Pons (tissue), 1 donor: ENCODE measurements around the gene CTPS1.

Source experiments
- DNase-seq: peaks from one replicate; pipeline ENCODE4 v3.0.0-alpha.2; 2016; ENCODE audit warnings: low spot score

Gene CTPS1

DNA sequence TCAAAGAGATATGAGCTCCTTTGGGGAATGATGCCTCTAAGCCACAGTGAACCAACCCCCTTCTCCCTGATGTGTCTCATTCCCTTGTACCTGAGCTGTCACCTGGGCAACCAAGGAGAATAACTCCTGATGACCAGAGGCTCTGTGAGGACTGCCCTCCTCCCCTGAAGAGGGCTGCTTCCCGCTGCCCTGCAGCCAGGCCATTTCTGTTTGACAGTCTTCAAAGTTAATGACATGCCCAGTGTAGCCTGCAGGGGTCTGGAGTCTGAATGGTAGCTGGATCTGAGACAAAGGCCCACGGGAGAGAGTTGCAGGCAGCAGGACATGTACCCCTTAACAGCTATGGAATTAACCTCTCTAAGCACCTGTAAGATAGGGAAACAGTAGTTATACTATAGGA is 45.5 kb downstream of the CTPS1 start:
- no peak for DNase-seq

DNA sequence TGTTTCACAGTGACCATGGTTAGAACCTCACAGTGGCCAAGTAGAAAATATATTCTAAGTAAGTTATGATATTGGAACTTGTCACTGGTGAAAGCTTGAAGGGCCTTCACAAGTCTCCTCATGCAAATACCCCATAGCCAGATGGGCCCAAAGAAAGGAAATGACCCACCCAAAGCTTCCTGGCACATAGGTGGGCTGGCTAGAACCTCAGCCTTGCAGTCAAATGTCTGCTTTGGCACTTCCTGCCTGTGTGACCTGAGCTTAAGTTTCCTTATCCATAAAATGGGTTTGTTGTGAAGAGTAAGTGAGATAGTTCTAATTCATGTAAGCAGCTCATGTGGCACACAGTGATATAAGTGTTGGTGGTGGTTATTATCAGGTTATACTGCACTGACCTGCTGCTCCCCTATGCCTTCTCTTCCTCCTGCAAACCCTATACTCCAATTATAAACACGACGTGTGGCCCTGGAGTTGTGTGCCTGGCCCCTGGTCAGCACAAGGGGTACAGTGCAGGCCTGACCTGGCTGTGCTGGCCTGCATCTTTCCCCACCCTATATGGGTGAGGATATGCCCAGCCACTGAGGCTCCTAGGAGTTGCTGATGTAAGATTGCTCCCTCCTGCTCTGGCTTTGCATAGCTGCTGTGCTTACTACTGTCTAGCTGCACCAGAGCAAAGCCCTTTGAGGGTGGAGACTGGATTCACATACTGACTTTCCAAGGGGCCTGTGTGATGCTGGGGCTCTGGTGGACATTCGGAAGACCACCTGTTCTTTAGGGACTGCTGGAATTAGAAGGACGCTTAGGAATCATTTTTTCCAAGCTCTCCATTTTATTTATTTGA is 46.7 kb downstream of the CTPS1 start:
- no peak for DNase-seq

DNA sequence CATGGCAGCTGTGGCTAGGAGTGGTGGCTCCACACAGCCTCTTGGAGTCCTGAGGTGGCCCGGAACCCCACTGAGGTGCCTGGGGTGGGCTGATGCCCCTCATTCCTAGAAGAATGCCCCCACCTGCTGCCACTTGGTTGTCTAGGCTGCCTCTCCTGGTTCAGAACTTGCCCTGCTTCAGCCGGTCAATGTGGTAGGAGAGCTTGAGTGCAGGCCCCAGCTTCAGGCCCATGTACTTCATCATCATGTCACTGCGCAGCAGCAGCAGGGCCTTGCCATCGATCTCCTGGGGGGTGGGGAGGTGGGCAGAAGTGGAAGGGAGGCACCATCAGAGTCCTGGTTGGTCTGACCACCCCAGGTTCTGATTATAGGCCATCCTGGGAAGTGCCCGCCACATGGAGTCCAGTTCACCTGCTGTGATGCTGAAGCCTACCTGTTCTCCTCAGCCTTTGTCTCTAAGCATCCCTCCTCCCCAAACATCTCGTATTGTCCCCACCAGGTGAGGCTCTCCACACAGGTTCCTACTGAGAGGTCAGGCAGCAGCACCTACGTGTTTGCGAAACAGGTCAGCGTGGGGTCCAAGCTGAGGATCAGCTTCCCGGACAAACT is 48.6 kb downstream of the CTPS1 start:
- DNase-seq, result no peak

DNA sequence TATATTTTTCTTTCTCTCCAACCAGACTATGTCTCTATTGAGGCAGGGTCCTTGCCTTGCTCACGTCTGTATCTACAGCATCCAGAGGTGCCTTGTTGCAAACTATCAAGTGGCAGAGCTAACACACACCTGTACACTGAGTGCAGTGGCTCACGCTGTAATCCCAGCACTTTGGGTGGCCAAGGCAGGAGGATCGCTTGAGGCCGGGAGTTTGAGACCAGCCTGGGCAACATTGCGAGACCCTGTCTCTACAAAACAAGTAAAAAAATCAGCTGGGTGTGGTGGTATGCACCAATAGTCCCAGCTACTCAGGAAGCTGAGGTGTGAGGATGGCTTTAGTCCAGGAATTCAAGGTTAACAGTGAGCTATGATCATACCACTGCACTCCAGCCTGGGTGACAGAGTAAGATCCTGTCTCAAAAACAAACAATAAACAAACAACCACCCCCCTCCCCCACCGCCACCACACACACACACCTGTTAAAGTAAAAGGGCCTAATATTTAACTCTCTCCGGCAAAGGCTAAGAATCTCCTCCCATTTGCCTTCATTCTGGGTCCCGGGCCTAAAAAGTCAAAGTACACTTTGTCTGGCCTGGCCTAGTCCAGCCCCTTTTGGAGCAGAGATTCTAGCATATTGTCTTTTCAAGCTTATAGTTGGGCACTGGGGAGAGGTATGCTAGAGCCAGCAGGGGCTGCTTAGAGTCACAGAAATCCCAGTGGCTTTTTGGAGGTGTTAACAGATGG is 51.5 kb downstream of the CTPS1 start:
- no peak for DNase-seq

DNA sequence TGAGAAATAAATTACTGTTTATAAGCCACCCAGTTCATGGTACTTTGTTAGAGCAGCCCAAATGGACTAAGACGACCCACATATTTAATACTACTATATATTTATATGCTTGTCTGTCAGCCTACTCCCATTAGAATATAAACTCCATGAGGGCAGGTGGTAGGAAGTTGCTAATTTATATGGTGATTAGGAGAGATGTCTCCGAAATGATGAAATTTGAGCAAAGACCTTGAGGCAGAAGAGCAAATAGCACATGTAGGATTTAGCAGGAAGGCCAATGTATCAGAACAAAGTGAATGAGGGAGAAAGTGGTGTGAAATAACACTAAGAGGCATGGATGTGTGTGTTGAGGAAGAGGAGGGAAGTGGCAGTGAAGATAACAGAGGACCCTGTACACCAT is 52.7 kb downstream of the CTPS1 start:
- DNase-seq, result no peak

DNA sequence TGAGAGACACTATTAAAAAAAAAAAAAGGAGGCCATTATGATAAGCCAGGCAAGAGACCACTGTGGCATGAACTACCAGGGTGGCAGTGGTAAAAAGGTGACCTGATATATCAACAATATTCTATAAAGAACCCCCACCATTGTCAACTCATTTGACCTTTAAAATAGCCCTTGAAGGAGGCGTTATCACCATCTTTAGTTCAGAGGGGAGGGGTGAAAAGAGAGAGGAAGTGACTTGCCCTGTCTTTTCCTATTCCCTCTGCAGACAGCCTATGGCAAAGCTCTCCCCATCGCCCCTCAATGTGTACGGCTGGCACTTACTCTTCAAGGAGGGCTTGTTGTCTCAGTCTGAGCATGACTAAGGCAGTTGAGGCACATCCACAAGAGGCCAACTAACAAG is 53.8 kb downstream of the CTPS1 start:
- no peak for DNase-seq

DNA sequence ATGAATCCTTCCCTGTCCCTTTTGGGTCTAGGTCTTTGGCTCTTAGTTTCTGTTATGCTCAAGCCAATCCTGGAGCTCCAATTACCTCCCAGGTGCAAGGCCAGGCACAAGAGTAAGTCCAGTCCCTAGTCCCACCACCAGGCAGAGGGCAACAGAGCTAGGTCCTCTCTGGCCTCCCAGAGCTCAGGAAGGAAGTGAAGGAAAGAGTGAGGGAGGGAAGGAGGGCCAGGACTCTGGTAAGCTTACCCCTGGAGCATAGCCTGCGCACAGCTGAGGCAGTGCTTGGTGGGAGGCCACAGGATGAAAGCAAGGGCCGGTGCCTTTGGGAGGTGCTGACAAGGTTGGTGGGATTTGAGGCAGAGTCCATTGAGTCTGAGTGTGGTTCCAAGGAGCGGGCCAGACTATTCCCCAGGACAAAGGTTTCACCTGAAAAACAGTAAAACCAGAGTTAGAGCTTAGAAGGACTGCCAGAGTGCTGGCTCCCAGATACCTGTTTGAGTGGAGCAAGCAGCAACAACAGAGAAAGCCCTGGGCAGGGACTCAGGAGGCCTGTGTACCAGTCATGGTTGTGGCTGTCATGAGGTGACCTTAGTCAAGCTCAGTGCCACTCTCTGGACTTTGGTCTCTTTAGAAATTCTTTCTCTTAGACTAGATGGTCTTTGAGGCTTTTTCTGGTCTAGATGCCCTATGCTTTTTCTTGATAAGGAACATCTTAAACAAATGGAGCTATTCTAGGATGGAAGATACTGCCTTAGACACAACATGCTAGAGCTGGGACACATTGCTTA is 57.8 kb downstream of the CTPS1 start:
- DNase-seq, result no peak

DNA sequence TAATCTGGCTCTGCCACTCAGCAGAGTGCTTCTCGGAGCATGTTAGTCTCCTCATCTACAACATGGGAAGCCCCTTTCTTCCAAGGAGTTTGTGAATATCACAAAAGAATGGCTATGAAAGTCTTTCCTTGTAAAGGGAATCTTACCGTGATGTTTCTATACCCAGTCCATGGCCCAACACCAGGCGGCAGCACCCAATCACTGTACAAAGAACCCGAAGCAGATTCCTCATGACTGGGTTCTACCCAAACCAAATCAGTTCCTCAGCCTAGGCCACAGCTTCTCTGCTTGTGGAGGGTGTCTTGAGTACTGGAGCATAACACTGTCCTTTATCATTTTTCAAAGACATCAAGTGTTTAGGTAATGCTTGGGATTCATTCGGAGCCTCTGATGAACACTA is 58.6 kb downstream of the CTPS1 start:
- DNase-seq, result no peak

DNA sequence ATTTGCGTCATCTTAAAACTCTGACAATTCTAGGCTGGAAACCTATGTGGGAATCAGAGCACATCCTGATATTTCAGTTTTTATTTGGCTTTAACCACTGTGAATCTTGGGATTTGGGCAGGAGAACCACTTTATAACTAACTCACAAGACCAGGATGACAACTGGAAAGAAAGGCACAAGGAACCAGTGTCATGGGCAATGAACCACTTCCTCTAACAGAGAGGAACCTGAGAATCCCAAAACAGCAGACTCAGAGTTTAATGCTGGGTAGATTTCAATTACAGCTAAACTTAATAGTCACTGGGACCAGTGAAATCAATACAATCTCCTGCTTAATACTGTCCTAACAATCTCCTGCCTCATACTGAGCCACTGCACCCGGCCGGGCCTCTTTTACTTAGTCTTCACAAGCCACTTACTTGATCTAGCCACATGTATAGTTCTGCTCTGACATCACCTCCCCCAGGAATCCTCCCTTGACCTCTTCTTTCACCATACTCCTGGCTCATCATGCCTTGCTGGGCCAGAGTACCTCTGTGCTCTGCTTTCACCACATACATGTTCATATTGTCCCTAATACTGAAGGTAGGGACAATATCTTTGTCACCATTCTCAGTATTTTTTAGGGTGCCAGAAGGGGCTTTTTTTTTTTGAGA is 62.2 kb downstream of the CTPS1 start:
- DNase-seq, result peak; percentile 16

DNA sequence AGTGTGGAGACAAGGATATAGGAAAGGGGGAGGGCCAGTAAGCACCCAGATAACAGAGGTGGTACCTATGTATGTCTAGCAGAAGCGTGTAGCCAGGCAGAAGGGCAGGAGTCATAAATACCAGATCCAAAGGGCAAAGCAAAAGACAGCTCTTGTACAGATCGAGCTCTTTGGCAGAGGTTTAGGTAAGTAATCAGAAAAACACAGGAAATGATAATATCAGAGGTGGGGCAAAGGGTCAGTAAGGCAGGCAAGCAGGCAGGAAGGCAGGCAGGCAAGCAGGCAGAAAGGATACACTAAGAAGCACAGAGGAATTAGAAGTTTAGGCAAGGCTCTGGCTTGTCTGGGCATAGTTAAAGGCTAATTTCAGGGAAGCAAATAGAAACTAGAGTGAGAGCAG is 64.7 kb downstream of the CTPS1 start:
- no peak for DNase-seq

DNA sequence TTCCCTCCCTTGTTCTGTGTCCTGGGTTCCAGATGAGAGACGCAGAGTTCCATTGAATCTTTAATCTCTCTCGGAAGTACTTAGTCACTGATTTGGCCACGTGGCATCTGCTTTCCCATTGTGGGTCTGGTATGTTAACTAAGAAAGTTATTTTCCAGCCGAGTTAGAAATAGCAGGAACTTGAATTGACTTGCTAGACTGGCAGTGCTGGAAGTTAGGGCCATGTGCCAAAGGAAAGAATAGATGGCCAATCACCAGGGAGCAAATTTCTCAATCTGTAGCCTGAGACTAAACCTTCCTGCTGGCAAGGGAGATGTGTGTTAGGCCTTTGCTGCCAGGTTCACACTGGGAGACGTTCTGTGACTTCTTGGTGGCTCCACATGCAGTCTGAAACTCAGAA is 66.2 kb downstream of the CTPS1 start:
- peak; percentile 37 for DNase-seq

DNA sequence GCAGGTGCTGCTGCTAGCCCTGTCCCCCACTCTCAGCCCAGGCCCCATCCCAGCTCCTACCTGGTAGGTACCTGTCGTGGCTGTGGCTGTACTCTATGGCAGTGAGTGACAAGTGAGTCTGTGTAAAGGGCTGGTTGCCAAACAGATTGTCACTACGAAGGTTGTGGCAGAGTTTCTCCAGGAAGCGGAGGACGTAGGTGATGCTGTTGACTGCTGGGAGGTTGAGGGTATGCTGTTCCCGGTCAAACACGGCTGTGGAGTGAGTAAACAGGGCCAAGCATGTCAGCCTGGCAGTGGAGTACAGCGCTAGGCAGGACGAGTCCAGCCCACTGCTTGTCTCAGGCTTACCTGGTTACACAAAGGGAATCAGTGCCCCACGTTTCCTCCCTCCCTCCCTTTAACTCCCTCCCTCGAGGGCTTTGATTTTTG is 66.9 kb downstream of the CTPS1 start:
- no peak for DNase-seq

DNA sequence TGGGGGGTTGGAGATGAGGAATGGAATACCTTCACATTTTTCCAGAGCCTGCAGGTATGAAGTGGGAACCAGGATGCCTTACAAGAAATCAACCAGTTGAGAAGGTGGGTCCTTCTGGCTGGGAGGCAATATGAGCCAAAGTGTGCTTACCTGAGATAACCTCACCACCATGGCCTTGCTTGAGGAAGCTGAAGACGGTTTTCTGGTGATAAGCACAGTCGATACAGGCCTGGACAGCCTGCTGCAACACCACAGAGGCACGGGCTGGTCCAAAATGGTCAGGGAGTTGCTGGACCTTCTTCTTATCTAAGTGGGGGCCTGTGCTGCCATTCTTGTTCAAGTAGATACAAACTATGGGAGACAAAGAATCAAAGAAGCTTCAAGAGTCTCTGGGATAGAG is 69.0 kb downstream of the CTPS1 start:
- no peak for DNase-seq

DNA sequence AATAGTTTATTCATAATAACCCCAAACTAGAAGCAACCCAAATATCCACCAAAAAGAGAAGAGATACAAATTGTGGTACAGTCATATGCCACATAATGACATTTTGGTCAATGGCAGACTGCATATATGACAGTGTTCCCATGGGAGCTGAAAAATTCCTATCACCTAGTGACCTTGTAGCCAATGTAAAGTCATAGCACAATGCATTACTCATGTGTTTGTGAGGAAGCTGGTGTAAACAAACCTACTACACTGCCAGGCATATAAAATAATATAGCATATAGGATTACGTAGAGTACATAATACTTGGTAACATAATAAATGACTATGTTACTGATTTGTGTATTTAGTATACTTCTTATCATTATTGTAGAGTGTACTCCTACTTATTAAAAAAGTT is 71.5 kb downstream of the CTPS1 start:
- no peak for DNase-seq

DNA sequence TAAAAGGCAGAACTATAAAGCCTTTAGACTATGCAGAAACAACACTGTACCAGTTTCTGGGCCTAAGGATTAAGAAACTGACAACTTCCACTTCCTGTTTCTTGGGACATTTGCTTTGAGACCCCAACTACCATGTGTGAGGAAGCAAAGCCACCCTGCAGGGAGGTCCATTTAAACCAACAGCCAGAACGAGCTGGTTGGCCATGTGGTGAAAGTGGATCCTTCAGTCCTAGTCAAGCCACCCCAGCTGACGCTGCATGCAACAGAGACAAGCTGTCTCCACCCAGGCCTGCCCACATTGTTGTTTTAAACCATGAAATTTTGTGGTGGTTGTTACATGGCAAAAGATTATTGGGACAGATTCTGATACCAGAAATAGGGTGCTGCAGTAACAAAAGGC is 73.8 kb downstream of the CTPS1 start:
- DNase-seq, result peak; percentile 34

DNA sequence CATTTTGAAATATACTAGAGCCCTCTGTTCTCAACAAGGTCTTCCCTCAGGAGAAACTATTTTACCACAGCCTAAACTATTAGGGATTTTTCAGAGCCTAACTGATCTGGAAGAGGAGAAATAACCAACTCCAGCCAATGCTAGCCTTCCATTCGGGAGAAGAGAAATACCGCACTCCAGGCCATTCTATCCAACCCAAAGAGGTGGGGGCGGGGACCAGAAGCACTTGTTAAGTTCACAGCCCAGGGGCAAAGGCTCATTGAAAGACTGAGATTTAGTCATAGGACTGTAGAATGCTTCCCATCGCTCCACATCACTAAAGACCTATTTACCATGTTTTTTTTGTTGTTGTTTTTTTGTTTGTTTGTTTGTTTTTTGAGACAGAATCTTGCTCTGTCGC is 77.4 kb downstream of the CTPS1 start:
- no peak for DNase-seq
